ENCODE measurements around the gene CDH24. TPM values are rescaled to one million over a fixed set of nuclear protein-coding genes. Genes with fewer than 3 reads are reported as not detected.

Gene CDH24
- total and polyA plus RNA-seq, 10 of the 15 experiments (the other 5 are each of a cell fraction or from before 2014, with no cell fraction given) = 0.10 to 1.5 (median 0.45) TPM; not detected in 2

DNA sequence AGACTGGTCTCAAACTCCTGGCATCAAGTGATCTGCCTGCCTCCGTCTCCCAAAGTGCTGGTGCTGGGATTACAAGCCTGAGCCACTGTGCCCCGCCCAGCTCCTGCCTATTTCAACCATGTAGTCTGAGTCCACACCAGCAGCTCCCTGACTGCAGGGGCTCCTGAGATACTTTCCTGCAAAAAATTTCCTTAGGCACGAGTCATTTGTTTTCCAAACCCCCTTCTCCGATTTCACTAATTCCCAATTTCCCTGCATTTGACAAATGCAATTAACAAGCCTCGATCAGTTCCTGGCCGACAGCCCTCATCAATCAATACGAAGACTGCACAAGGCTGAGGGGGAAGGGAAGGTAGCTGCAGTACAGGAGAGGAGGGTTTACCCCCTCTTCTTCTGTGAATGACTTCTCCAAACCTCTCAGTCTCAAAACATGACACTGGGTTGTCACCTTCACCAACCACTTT, 32.7 kb downstream of the CDH24 start:
- FAIRE-seq = no peak
- 80% methylated on average over 7 of the region's 7 CpGs for WGBS (ENCODE audit: insufficient coverage, insufficient replicate concordance, low lambda C conversion rate, missing lambda C conversion rate)
- H3K9ac ChIP-seq (ENCODE audit: control insufficient read depth, insufficient read depth, low read length) = no peak overlapping the region
- H3K9me3 ChIP-seq (replicated peaks; ENCODE audit: control insufficient read depth, insufficient read depth, low read length) = no peaks in the 10 kb centered on the region
- ChIA-PET CTCF (interaction anchor here (0.8 to 5.5 kb wide), 10 partner anchors 12 to 68 kb away, joined by 3 to 43 read pairs (median 4); partner anchors contain the start of genes CDH24 and HAUS4), RAD21 (ENCODE audit: unreplicated experiment) (interaction anchor here (0.6 to 1.6 kb wide), 4 partner anchors 15 to 175 kb away, joined by 3 to 5 read pairs (median 3); no protein-coding TSS in a partner anchor), POLR2A (interaction anchor here (0.7 to 2.2 kb wide), 4 partner anchors 9 to 30 kb away, joined by 3 to 6 read pairs (median 3); no protein-coding TSS in a partner anchor), SMC1A (ENCODE audit: uncharacterized antibody, unreplicated experiment) (interaction anchor here (0.6 to 3.4 kb wide), 8 partner anchors 10 to 65 kb away, joined by 3 to 10 read pairs (median 4); no protein-coding TSS in a partner anchor)
- H2AFZ ChIP-seq (ENCODE audit: control insufficient read depth, low read depth, low read length) = no peak overlapping the region
- H3K4me1 ChIP-seq (ENCODE audit: control insufficient read depth, insufficient read depth, low read length) = no peaks in the 10 kb centered on the region
- in situ Hi-C loops (cut with MboI) (no loop called here), intact Hi-C loops (cut with micrococcal nuclease; ENCODE audit: unreplicated experiment) (no loop called here)
- H4K20me1 ChIP-seq (ENCODE audit: control insufficient read depth, insufficient read depth) = no peaks in the 10 kb centered on the region
- H3K36me3 ChIP-seq (ENCODE audit: control insufficient read depth in 2 of 2, insufficient read depth in 2 of 2, low read length in 1 of 2) = peaks cover 5 to 32% of the 10 kb centered on the region in 2 experiments
- H3K79me2 ChIP-seq (ENCODE audit: control insufficient read depth, insufficient read depth, low read length) = no peaks in the 10 kb centered on the region
- BruUV-seq (replicated peaks) = no TSS peak
- H3K27me3 ChIP-seq (replicated peaks in 1 of 2; ENCODE audit: control insufficient read depth in 2 of 2, insufficient read depth in 2 of 2, low read length in 1 of 2) = no peaks in the 10 kb centered on the region
- peak; percentile 35; the same call in 2 of the 3 replicates for ATAC-seq
- no peak overlapping the region for H3K4me2 ChIP-seq (ENCODE audit: control insufficient read depth, insufficient read depth)
- no peak overlapping the region for H3K27ac ChIP-seq (ENCODE audit: control insufficient read depth, insufficient read depth)
- no peak for DNase-seq (ENCODE audit: low read depth, low spot score)
- no peak overlapping the region for H3K4me3 ChIP-seq
- TF ChIP-seq, protein P1, sequence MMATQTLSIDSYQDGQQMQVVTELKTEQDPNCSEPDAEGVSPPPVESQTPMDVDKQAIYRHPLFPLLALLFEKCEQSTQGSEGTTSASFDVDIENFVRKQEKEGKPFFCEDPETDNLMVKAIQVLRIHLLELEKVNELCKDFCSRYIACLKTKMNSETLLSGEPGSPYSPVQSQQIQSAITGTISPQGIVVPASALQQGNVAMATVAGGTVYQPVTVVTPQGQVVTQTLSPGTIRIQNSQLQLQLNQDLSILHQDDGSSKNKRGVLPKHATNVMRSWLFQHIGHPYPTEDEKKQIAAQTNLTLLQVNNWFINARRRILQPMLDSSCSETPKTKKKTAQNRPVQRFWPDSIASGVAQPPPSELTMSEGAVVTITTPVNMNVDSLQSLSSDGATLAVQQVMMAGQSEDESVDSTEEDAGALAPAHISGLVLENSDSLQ (IDR thresholded peaks at IDR 0.05) = peak; percentile 25; the same call in 1 of the 2 replicates
- TF ChIP-seq MEF2B (IDR thresholded peaks at IDR 0.05; ENCODE audit: partially characterized antibody, poor library complexity, severe bottlenecking) = no peak

DNA sequence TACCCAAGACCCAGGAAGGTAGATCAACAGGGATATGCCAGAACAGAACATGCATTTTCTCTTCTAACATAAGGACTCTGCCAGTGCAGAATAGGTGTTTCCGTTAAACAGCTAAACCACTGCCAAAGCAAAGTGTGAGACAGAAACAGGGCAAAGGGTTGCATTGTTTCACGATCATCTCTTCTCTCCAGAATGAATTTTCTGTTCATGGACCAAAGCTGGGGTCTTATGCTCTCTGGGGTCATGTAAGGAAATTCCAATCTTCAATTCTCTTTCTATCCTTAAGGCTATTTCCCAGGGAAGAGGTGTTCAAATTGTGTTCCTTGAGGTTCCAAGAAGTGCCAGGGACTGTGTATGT, 33.5 kb downstream of the CDH24 start:
- no peak overlapping the region for H3K4me3 ChIP-seq
- no peaks in the 10 kb centered on the region for H3K79me2 ChIP-seq (ENCODE audit: control insufficient read depth, insufficient read depth, low read length)
- peaks cover 5 to 25% of the 10 kb centered on the region in 2 experiments for H3K36me3 ChIP-seq (ENCODE audit: control insufficient read depth in 2 of 2, insufficient read depth in 2 of 2, low read length in 1 of 2)
- no peaks in the 10 kb centered on the region for H3K27me3 ChIP-seq (replicated peaks in 1 of 2; ENCODE audit: control insufficient read depth in 2 of 2, insufficient read depth in 2 of 2, low read length in 1 of 2)
- ATAC-seq = no peak
- H3K27ac ChIP-seq (ENCODE audit: control insufficient read depth, insufficient read depth) = no peak overlapping the region
- no peak for DNase-seq (ENCODE audit: low read depth, low spot score)
- BruUV-seq (replicated peaks) = no TSS peak
- in situ Hi-C loops (cut with MboI) (no loop called here), intact Hi-C loops (cut with micrococcal nuclease; ENCODE audit: unreplicated experiment) (no loop called here)
- no peak overlapping the region for H2AFZ ChIP-seq (ENCODE audit: control insufficient read depth, low read depth, low read length)
- no peak overlapping the region for H3K9ac ChIP-seq (ENCODE audit: control insufficient read depth, insufficient read depth, low read length)
- no peaks in the 10 kb centered on the region for H3K9me3 ChIP-seq (replicated peaks; ENCODE audit: control insufficient read depth, insufficient read depth, low read length)
- no peaks in the 10 kb centered on the region for H4K20me1 ChIP-seq (ENCODE audit: control insufficient read depth, insufficient read depth)
- RAD21 ChIA-PET (ENCODE audit: unreplicated experiment) = interaction anchor here (1.6 kb wide), 1 partner anchor 37 kb away, joined by 5 read pairs; no protein-coding TSS in a partner anchor
- H3K4me2 ChIP-seq (ENCODE audit: control insufficient read depth, insufficient read depth) = no peak overlapping the region
- WGBS (ENCODE audit: insufficient coverage, insufficient replicate concordance, low lambda C conversion rate, missing lambda C conversion rate) = 98% methylated on average over 2 of the region's 2 CpGs
- no peaks in the 10 kb centered on the region for H3K4me1 ChIP-seq (ENCODE audit: control insufficient read depth, insufficient read depth, low read length)
- TF ChIP-seq POLR2A (IDR thresholded peaks at IDR 0.05; ENCODE audit: low read depth, low read length) = no peak
- TF ChIP-seq MTA2 (IDR thresholded peaks at IDR 0.05; ENCODE audit: low read depth) = no peak
- TF ChIP-seq, protein P2, sequence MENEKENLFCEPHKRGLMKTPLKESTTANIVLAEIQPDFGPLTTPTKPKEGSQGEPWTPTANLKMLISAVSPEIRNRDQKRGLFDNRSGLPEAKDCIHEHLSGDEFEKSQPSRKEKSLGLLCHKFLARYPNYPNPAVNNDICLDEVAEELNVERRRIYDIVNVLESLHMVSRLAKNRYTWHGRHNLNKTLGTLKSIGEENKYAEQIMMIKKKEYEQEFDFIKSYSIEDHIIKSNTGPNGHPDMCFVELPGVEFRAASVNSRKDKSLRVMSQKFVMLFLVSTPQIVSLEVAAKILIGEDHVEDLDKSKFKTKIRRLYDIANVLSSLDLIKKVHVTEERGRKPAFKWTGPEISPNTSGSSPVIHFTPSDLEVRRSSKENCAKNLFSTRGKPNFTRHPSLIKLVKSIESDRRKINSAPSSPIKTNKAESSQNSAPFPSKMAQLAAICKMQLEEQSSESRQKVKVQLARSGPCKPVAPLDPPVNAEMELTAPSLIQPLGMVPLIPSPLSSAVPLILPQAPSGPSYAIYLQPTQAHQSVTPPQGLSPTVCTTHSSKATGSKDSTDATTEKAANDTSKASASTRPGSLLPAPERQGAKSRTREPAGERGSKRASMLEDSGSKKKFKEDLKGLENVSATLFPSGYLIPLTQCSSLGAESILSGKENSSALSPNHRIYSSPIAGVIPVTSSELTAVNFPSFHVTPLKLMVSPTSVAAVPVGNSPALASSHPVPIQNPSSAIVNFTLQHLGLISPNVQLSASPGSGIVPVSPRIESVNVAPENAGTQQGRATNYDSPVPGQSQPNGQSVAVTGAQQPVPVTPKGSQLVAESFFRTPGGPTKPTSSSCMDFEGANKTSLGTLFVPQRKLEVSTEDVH (IDR thresholded peaks at IDR 0.05; ENCODE audit: low read depth, partially characterized antibody) = no peak
- no peak for TF ChIP-seq TCF12 (IDR thresholded peaks at IDR 0.05; ENCODE audit: low read depth, low read length)
- no peak for TF ChIP-seq SREBF1 (IDR thresholded peaks at IDR 0.05; ENCODE audit: low read length)
- no peak for TF ChIP-seq ZNF622 (IDR thresholded peaks at IDR 0.05)
- TF ChIP-seq RB1 (IDR thresholded peaks at IDR 0.05; ENCODE audit: borderline replicate concordance) = no peak
- no peak for TF ChIP-seq IKZF1 (conservative IDR thresholded peaks at IDR 0.05)
- no peak for TF ChIP-seq TCF7 (IDR thresholded peaks at IDR 0.05; ENCODE audit: borderline replicate concordance)
- TF ChIP-seq, protein P3, sequence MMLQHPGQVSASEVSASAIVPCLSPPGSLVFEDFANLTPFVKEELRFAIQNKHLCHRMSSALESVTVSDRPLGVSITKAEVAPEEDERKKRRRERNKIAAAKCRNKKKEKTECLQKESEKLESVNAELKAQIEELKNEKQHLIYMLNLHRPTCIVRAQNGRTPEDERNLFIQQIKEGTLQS (IDR thresholded peaks at IDR 0.05; ENCODE audit: borderline replicate concordance, extremely low read depth, low read depth, low read length) = no peak
- SMC1A ChIA-PET (ENCODE audit: uncharacterized antibody, unreplicated experiment) = interaction anchor here (0.5 to 3.4 kb wide), 4 partner anchors 9 to 1566 kb away, joined by 3 to 10 read pairs (median 5); no protein-coding TSS in a partner anchor
- no peak for FAIRE-seq
- CTCF ChIA-PET = interaction anchor here (1.3 to 5.5 kb wide), 6 partner anchors 11 to 51 kb away, joined by 4 to 43 read pairs (median 8); partner anchors contain the start of gene CDH24
- POLR2A ChIA-PET = interaction anchor here (0.7 to 1.4 kb wide), 3 partner anchors 8 to 29 kb away, joined by 3 read pairs; no protein-coding TSS in a partner anchor
